HG02588 (cell line): ENCODE data around the gene CTDSPL.

ENCODE experiments used
- ATAC-seq: cut with Tn5 transposase; IDR thresholded peaks from one replicate; pipeline ENCODE4 v1.9.1; 2021; ENCODE audit warnings: mild to moderate bottlenecking, moderate library complexity; ENCODE audit not compliant: unreplicated experiment

The CTDSPL gene

DNA sequence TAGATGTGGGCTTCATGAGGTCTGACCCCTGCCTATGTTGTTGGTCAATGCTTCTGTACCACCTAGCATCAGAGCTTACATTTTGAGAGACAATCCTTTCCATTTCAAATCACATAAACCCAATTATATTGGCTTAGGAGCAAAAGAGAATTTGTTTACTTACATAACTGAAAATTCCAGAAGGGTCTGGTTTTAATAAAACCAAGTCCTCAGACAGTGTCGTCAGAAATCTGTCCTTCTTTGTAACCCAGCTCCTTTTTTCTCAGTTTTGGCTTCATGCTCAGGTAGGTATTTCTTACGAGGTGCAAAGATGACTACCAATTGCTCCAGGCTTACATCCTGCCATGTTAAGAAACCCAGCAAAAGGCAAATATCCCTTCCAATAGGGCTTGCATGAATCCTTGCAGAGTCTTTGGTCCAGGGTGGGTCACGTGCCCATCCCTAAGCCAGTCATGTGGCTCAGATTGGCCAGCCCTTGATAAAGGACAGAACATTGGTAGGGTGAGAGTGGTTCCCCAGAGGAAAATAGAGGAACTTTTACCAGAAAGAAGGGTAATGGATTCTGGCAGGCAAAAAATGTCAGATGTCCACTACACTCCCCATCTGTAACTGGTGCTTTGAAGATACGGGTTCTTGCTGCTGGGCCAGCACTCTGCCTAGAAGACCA, 78.7 kb downstream of the CTDSPL start:
- no peak for ATAC-seq

DNA sequence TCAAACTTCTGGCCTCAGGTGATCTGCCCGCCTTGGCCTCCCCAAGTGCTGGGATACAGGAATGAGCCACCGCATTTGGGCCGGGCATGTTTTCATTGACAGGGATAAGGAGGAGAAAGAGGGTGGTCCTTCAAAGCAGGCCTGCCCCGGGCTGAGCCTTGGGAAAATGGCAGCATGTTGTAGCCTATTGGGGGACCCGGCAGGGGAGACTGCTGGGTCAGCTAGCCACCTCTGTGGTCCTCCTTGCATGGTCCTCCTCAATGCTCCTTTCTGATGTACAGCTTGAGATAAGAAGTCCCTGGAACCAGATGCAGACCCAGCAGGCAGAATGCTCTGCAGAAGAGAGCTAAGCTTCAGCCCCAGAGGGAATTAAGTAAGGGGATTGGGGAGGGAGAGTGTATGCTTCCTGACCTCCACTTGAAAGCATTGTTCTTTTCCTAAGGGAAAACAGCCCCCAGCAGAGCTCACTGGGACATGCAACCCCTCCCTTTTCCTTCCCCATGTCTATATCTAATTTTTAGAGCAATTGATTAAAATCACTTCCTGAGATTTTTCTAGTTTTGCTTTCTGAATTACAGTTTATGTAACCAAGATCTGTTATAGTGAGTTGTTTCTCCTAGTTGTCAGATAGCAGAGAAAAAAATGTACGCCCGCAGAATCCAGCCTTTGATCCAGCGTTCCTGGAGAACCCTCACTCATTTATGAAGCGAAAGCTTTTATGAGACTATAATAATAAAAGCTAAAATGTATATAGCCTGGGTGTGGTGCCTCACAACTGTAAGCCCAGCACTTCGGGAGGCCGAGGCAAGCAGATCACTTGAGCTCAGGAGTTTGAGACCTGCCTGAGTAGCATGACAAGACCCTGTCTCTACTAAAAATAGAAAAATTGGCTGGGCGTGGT, 80.2 kb downstream of the CTDSPL start:
- no peak for ATAC-seq

GRCh38 chr3:37942646-37943045, 81.0 kb downstream of the CTDSPL start:
- no peak for ATAC-seq

- ATAC-seq = no peak
Measured at GRCh38 chr3:37943126-37943525, 81.4 kb downstream of the CTDSPL start.

- no peak for ATAC-seq
Measured at GRCh38 chr3:37943631-37944314, 82.1 kb downstream of the CTDSPL start.

GRCh38 chr3:37944391-37944842, 82.7 kb downstream of the CTDSPL start:
- ATAC-seq = no peak

DNA sequence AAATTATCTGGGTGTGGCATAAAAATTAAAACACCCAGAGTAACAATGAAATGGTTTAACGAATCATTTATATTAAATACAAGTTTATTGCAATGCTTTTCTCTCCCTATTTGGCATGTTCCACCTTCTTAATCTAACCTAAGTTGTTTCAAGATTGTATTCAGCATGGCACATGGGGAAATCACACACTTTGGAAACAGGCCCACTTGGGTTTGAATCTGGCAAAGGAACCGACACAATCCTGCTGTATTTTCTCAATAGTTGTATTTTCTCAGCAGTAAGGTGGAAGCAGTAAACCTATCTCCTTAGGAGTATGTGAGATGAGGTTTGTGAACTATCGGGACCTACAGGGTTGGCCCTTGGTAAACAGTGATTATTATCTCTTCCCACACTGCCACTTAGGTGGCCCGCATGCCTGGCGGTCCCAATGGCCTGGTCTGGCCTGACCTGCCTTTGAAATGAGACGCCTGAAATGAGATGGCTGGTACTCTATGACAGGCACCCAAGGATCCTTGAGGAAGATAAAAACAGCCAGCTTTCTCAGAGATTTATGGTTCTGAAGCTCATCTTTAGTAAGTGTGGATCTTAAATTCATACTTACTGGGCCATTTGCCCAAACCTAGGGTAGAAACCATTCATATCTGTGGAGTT, 83.6 kb downstream of the CTDSPL start:
- no peak for ATAC-seq

DNA sequence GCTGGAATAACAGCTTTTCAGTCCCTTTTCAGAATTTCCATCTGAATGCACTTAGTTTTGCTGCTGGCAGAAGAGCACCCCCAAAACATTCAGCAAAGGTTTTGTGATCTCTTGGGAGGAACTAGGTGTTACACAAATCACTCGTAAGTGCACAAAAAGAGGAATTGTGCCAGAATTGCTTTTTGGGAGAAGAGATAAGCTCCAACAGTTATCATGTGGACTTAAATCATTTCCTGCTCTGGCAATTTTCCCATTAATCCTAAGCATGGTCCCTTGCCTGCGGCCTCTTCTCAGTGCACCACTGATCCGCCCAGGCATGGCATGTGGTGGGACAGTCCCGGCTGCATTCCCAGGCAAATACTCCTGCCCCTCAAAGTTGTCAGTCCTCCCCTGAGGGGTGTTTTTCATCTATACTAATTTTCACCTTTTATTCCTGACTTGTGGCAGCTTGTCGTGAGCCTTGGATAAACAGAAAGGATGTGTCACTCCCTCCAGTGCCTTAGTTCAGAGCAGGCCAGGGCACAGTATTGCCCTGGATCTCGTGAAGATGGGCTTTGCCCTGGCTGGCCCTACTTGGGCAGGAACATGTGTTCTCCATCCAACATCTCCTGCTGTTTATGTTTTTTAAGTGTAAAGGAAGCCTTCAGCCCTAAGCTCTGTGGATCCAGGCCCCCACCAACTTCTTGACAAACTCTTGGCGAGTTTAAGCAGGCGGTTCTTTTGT, 84.3 kb downstream of the CTDSPL start:
- no peak for ATAC-seq

GRCh38 chr3:37946531-37946889, 84.8 kb downstream of the CTDSPL start:
- ATAC-seq = no peak

GRCh38 chr3:37949866-37950265, 88.2 kb downstream of the CTDSPL start:
- no peak for ATAC-seq

DNA sequence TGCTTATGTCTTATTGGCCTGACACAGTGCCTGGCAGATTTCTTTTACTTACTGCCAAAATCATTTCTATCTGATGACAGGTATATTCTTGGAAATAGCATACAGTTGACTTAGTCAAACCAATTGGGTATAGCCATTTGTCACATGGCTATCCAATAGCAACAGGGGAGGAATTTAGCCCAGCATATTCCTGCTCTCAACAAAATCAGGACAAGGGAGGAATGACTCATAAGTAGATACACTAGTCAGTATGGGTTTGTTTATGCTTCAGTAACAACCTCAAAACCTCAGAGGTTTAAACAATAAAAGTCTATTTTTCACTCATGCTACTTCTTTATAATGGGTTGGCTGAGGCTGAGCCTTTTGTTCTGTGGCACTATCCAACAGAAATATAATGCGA, 90.9 kb downstream of the CTDSPL start:
- ATAC-seq = no peak

- no peak for ATAC-seq
Measured at GRCh38 chr3:37953226-37953625, 91.5 kb downstream of the CTDSPL start.

- ATAC-seq = no peak
Measured at GRCh38 chr3:37953707-37954394, 92.2 kb downstream of the CTDSPL start.

- ATAC-seq = no peak
Measured at GRCh38 chr3:37954881-37955280, 93.2 kb downstream of the CTDSPL start.

GRCh38 chr3:37955918-37956707, 94.4 kb downstream of the CTDSPL start:
- ATAC-seq = no peak

DNA sequence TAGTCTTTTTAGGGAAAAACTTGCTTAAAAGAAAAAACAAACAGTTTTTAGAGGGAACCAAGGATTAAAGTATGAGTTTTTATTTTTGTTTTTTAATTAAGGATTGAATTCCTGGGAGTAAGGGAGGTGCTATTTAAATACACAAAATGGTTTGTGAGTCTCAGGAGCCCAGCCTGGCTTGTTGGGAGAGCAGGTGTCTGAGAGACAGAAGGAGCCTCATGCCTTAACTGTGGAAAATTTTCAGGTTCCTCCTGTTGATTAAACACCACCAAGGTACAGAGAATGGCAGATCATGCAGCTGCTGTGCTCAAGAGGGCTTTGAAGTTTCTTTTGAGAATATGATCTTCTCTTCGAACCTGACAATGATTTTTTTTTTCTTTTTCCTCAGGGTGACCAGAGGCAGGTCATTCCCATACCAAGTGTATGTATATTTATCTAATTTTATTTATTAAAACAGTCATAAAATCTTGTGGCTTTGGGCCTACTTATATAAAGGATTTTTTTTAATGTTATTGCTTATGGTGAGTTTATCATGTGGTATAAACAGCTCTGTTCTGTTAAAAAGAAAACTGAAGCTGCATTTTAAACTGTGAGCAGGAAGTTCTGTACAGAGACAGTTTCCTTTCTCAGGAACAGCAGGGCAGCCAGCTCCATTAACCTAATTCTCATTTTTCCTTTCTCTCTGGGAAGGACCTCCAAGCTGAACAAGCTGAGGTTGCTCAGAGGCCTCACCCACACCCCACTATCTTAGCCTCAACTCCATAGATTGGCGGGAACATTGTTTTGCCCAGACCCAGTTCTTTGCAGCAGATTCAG, 95.3 kb downstream of the CTDSPL start:
- no peak for ATAC-seq

DNA sequence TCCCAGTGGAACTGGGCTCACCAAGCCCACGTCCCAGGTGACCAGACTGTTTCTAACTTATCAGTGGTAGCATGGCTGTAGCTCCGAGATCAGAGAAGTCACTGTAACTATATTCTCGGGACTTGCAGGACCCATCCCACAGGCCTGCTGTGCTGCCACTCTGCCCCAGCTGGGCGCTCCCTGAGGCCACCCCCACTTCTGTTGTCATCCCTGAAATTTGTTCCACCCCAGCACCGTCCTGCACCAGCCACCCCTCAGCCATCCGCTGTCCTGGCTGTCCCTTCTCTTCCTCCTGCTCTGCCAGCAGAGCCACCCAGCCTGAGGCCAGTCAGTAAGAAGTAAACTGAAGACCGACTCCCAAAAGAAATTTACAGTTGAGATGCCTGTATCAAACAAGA, 95.9 kb downstream of the CTDSPL start:
- no peak for ATAC-seq
